HepG2 (cell line): ENCODE results near the gene TBC1D5. TPM values are rescaled to one million over a fixed set of nuclear protein-coding genes. Genes with fewer than 3 reads are reported as not detected.

ENCODE experiments used
- GZF1 ChIP-seq: sonication (generic); formaldehyde crosslinking; IDR thresholded peaks from 2 replicates; pipeline ENCODE4 v1.5.1; 2020; ENCODE audit warnings: mild to moderate bottlenecking, missing genetic modification reagents
- MEIS2 ChIP-seq: sonication (generic); formaldehyde crosslinking; IDR thresholded peaks from 2 replicates; pipeline ENCODE4 v1.9.0; 2021; ENCODE audit warnings: mild to moderate bottlenecking, missing genetic modification reagents
- NONO ChIP-seq, 2 experiments: fragments of 450-650 bp in 1 of 2; sonication (generic) in 1 of 2; formaldehyde crosslinking in 1 of 2; IDR thresholded peaks in 1 of 2; conservative IDR thresholded peaks in 1 of 2; 2 replicates each; pipeline versions ENCODE4 v1.6.1 to v1.8.0; 2017 to 2022; ENCODE audit warnings: mild to moderate bottlenecking in 1 of 2, missing genetic modification reagents in 1 of 2, moderate library complexity in 1 of 2
- POLR2A ChIP-seq, 2 experiments: IDR thresholded peaks; 2 replicates each; pipeline ENCODE4 v1.6.1; 2011; ENCODE audit warnings: low read depth in 2 of 2, low read length in 2 of 2, mild to moderate bottlenecking in 1 of 2, moderate library complexity in 1 of 2; ENCODE audit not compliant: insufficient read depth in 1 of 2
- ZNF263 ChIP-seq: sonication (generic); formaldehyde crosslinking; IDR thresholded peaks from 2 replicates; pipeline ENCODE4 v1.4.0; 2020; ENCODE audit warnings: missing genetic modification reagents
- ZNF33A ChIP-seq: sonication (generic); formaldehyde crosslinking; IDR thresholded peaks from 2 replicates; pipeline ENCODE4 v1.5.1; 2020; ENCODE audit warnings: missing genetic modification reagents, mild to moderate bottlenecking, moderate library complexity, borderline replicate concordance
- ZNF678 ChIP-seq: sonication (generic); formaldehyde crosslinking; IDR thresholded peaks from 2 replicates; pipeline ENCODE4 v1.4.0; 2020; ENCODE audit warnings: mild to moderate bottlenecking, missing genetic modification reagents
- polyA plus RNA-seq, 8 experiments: library from polyadenylated mRNA; depleted of rRNA in 3 of 8; stranded (reverse) in 7 of 8; unstranded in 1 of 8; fragments of >200 nt; fragmentation: Illumina TruSeq in 4 of 8; extraction: Trizol in 4 of 8; gene quantifications; 2 replicates each; pipeline versions ENCODE4 v1.2.1 to v1.2.3, GENCODE V29; 2011 to 2016; ENCODE audit warnings: low read depth in 4 of 8, missing spikeins in 1 of 8, mixed read lengths in 1 of 8; ENCODE audit not compliant: insufficient read depth in 1 of 8
- total RNA-seq, 5 experiments: library from RNA; depleted of rRNA; stranded (reverse); fragments of >200 nt; fragmentation: Illumina TruSeq; extraction: Trizol; gene quantifications; 2 replicates each; pipeline ENCODE4 v1.2.3, GENCODE V29; 2016; ENCODE audit warnings: low read depth in 1 of 5
- TF ChIP-seq, protein P1 (sequence below): sonication (generic); formaldehyde crosslinking; IDR thresholded peaks from 2 replicates; pipeline ENCODE4 v1.4.0; 2020; ENCODE audit warnings: missing genetic modification reagents
- TF ChIP-seq, protein P2 (sequence below): sonication (generic); formaldehyde crosslinking; IDR thresholded peaks from 2 replicates; pipeline ENCODE4 v1.5.1; 2020; ENCODE audit warnings: mild to moderate bottlenecking, missing genetic modification reagents, borderline replicate concordance
- TF ChIP-seq, protein P3 (sequence below): sonication (generic); formaldehyde crosslinking; IDR thresholded peaks from 2 replicates; pipeline ENCODE4 v1.5.1; 2020; ENCODE audit warnings: missing genetic modification reagents, mild to moderate bottlenecking, borderline replicate concordance
- TF ChIP-seq, protein P4 (sequence below): fragments of 450-650 bp; IDR thresholded peaks from 2 replicates; pipeline ENCODE4 v1.6.1; 2017; ENCODE audit warnings: mild to moderate bottlenecking
- TF ChIP-seq, protein P5 (sequence below): sonication (generic); formaldehyde crosslinking; IDR thresholded peaks from 2 replicates; pipeline ENCODE4 v1.4.0; 2020; ENCODE audit warnings: low read depth, mild to moderate bottlenecking, missing genetic modification reagents

Gene TBC1D5
- total and polyA plus RNA-seq, 2 of the 13 experiments (the other 11 are each of a cell fraction or from before 2014, with no cell fraction given): 19.2 to 33.3 TPM

DNA sequence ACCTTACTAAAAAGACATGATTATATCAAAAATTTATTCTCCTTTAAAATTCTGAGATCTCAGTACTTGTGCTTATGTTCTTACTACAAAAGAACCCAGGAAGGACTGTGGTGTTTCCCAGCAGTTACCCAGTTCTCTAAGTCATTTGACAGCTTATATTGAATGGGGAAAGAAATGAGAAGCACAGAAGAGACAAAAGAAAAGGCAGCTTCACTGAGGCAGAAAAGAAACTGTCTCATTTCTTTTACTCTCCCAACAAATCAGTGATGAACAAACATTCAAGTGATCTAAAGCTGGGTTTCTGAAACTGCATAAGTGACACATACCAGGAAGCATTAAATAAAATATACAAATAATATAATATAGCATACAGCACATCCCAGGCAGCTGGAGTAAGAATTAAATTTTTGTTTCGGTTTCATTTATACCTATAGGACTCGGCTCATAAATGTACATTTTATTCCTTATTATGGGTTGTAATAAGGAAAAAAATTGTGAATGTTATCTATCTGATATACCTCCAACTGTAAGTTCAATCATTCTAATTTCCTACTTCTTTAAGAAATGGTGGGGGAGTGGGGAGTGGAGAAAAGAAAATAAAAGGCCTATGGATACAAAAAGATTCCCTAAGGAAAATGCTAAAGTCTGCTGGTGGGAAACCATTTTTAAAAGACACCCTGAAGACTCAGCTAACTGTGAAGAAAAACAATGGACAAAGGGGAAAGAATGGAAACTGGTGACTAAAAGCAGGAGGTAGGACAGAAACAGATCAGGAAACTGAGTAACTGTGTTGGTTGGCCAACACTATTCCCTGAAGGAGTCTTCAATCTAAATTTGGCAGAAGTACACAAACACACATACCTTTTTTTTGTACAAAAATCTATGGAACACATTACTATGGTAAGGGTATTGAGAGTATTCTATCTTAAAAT lies 156.8 kb downstream of the TBC1D5 start (continued):
- TF ChIP-seq NONO (IDR thresholded peaks at IDR 0.05) (no peak), NONO (CRISPR knock-in tag; conservative IDR thresholded peaks at IDR 0.05) (no peak), POLR2A (IDR thresholded peaks at IDR 0.05; ENCODE audit: insufficient read depth in 1 of 2, low read depth in 2 of 2, low read length in 2 of 2) (no peak), ZNF263 (no peak), ZNF33A (CRISPR knock-in tag) (no peak), GZF1 (CRISPR knock-in tag) (no peak), ZNF678 (CRISPR knock-in tag) (no peak), MEIS2 (CRISPR knock-in tag) (no peak)
- TF ChIP-seq, protein P1, sequence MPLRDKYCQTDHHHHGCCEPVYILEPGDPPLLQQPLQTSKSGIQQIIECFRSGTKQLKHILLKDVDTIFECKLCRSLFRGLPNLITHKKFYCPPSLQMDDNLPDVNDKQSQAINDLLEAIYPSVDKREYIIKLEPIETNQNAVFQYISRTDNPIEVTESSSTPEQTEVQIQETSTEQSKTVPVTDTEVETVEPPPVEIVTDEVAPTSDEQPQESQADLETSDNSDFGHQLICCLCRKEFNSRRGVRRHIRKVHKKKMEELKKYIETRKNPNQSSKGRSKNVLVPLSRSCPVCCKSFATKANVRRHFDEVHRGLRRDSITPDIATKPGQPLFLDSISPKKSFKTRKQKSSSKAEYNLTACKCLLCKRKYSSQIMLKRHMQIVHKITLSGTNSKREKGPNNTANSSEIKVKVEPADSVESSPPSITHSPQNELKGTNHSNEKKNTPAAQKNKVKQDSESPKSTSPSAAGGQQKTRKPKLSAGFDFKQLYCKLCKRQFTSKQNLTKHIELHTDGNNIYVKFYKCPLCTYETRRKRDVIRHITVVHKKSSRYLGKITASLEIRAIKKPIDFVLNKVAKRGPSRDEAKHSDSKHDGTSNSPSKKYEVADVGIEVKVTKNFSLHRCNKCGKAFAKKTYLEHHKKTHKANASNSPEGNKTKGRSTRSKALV (CRISPR knock-in tag): no peak
- TF ChIP-seq, protein P2, sequence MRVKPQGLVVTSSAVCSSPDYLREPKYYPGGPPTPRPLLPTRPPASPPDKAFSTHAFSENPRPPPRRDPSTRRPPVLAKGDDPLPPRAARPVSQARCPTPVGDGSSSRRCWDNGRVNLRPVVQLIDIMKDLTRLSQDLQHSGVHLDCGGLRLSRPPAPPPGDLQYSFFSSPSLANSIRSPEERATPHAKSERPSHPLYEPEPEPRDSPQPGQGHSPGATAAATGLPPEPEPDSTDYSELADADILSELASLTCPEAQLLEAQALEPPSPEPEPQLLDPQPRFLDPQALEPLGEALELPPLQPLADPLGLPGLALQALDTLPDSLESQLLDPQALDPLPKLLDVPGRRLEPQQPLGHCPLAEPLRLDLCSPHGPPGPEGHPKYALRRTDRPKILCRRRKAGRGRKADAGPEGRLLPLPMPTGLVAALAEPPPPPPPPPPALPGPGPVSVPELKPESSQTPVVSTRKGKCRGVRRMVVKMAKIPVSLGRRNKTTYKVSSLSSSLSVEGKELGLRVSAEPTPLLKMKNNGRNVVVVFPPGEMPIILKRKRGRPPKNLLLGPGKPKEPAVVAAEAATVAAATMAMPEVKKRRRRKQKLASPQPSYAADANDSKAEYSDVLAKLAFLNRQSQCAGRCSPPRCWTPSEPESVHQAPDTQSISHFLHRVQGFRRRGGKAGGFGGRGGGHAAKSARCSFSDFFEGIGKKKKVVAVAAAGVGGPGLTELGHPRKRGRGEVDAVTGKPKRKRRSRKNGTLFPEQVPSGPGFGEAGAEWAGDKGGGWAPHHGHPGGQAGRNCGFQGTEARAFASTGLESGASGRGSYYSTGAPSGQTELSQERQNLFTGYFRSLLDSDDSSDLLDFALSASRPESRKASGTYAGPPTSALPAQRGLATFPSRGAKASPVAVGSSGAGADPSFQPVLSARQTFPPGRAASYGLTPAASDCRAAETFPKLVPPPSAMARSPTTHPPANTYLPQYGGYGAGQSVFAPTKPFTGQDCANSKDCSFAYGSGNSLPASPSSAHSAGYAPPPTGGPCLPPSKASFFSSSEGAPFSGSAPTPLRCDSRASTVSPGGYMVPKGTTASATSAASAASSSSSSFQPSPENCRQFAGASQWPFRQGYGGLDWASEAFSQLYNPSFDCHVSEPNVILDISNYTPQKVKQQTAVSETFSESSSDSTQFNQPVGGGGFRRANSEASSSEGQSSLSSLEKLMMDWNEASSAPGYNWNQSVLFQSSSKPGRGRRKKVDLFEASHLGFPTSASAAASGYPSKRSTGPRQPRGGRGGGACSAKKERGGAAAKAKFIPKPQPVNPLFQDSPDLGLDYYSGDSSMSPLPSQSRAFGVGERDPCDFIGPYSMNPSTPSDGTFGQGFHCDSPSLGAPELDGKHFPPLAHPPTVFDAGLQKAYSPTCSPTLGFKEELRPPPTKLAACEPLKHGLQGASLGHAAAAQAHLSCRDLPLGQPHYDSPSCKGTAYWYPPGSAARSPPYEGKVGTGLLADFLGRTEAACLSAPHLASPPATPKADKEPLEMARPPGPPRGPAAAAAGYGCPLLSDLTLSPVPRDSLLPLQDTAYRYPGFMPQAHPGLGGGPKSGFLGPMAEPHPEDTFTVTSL: no peak
- TF ChIP-seq, protein P3, sequence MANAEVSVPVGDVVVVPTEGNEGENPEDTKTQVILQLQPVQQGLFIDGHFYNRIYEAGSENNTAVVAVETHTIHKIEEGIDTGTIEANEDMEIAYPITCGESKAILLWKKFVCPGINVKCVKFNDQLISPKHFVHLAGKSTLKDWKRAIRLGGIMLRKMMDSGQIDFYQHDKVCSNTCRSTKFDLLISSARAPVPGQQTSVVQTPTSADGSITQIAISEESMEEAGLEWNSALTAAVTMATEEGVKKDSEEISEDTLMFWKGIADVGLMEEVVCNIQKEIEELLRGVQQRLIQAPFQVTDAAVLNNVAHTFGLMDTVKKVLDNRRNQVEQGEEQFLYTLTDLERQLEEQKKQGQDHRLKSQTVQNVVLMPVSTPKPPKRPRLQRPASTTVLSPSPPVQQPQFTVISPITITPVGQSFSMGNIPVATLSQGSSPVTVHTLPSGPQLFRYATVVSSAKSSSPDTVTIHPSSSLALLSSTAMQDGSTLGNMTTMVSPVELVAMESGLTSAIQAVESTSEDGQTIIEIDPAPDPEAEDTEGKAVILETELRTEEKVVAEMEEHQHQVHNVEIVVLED (CRISPR knock-in tag): no peak
- TF ChIP-seq, protein P4, sequence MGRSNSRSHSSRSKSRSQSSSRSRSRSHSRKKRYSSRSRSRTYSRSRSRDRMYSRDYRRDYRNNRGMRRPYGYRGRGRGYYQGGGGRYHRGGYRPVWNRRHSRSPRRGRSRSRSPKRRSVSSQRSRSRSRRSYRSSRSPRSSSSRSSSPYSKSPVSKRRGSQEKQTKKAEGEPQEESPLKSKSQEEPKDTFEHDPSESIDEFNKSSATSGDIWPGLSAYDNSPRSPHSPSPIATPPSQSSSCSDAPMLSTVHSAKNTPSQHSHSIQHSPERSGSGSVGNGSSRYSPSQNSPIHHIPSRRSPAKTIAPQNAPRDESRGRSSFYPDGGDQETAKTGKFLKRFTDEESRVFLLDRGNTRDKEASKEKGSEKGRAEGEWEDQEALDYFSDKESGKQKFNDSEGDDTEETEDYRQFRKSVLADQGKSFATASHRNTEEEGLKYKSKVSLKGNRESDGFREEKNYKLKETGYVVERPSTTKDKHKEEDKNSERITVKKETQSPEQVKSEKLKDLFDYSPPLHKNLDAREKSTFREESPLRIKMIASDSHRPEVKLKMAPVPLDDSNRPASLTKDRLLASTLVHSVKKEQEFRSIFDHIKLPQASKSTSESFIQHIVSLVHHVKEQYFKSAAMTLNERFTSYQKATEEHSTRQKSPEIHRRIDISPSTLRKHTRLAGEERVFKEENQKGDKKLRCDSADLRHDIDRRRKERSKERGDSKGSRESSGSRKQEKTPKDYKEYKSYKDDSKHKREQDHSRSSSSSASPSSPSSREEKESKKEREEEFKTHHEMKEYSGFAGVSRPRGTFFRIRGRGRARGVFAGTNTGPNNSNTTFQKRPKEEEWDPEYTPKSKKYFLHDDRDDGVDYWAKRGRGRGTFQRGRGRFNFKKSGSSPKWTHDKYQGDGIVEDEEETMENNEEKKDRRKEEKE: no peak
- TF ChIP-seq, protein P5, sequence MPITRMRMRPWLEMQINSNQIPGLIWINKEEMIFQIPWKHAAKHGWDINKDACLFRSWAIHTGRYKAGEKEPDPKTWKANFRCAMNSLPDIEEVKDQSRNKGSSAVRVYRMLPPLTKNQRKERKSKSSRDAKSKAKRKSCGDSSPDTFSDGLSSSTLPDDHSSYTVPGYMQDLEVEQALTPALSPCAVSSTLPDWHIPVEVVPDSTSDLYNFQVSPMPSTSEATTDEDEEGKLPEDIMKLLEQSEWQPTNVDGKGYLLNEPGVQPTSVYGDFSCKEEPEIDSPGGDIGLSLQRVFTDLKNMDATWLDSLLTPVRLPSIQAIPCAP (CRISPR knock-in tag): no peak
